ENCODE data around the gene LCN6.

DNA sequence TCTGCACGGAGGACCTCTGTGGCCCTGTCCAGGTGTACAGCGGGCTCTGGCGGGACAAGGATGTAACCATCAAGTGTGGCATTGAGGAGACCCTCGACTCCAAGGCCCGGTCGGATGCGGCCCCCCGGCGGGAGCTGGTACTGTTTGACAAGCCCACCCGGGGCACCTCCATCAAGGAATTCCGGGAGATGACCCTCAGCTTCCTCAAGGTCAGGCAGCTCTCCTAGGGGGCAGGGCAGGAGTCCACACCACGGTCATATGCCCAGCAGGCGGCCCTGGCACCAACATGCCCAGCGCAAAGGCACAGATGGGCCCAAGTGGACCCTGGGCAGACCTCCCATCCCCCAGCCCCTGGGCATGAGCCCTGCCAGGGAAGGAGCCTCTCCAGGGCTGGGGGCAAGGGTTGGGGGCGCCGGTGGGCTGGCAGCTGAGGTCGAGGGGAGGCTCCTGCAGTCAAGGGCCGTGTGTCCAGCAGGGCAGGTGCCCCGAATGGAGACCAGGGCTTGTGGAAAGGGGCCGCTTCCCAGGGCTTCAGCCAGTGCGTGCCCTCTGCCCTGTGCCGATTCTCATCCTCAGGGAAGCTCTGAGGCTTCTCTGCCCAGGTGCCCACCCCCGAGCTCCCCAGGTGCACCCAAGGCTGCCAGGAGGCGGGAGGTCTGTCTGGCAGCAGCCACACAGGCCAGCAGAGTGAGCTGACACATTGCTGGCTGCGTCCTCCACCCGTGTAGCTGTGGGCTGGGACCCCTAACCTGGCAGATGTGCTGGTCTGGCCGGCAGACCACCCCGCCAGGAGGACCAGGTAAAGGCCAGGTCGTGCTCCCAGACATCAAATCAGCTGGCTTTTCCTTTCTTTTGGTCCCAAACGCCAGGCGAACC is 26.0 kb downstream of the LCN6 start:
- no peak for TF ChIP-seq FOXM1 (IDR thresholded peaks at IDR 0.05; ENCODE audit: borderline replicate concordance)
- no peak for TF ChIP-seq NFRKB (IDR thresholded peaks at IDR 0.05)
- no peak for TF ChIP-seq FOXA1 (IDR thresholded peaks at IDR 0.05)
- no peak for TF ChIP-seq TARDBP (IDR thresholded peaks at IDR 0.05)
- no peak for TF ChIP-seq CTBP1 (IDR thresholded peaks at IDR 0.05; ENCODE audit: borderline replicate concordance)
- no peak for TF ChIP-seq BHLHE40 (IDR thresholded peaks at IDR 0.05; ENCODE audit: borderline replicate concordance)
- no peak for TF ChIP-seq PKNOX1 (IDR thresholded peaks at IDR 0.05)
- TF ChIP-seq HDGF (IDR thresholded peaks at IDR 0.05; ENCODE audit: borderline replicate concordance): no peak
- no peak for TF ChIP-seq FOXK2 (IDR thresholded peaks at IDR 0.05)
- no peak for TF ChIP-seq L3MBTL2 (conservative IDR thresholded peaks at IDR 0.05)
- no peak for TF ChIP-seq SUZ12 (IDR thresholded peaks at IDR 0.05)
- no peak for TF ChIP-seq SP1 (IDR thresholded peaks at IDR 0.05)
- no peak for TF ChIP-seq ELF4 (IDR thresholded peaks at IDR 0.05)
